K562 (cell line): Measurements from ENCODE around the gene SALL2. TPM values are rescaled to one million over a fixed set of nuclear protein-coding genes. Genes with fewer than 3 reads are reported as not detected.
A peak's percentile ranks its signal among the peaks of the same experiment; 100 is the strongest.

Source experiments
- BCL6 ChIP-seq: fragments of 250-450 bp; sonication (Bioruptor Pico); IDR thresholded peaks from 2 replicates; pipeline ENCODE4 v1.4.0; 2020
- BCOR ChIP-seq: fragments of 450-650 bp; IDR thresholded peaks from 2 replicates; pipeline ENCODE4 v1.6.1; 2016
- BRD4 ChIP-seq: fragments of 200-600 bp; sonication (generic); IDR thresholded peaks from 2 replicates; pipeline ENCODE4 v1.6.1; 2017; ENCODE audit warnings: inconsistent platforms
- CBX8 ChIP-seq: fragments of 200-600 bp; sonication (generic); IDR thresholded peaks from 2 replicates; pipeline ENCODE4 v1.6.1; 2012; ENCODE audit warnings: borderline replicate concordance, mixed run types, low read depth, mild to moderate bottlenecking, moderate library complexity, mixed read lengths, low read length, control low read depth, inconsistent platforms; ENCODE audit not compliant: poor library complexity, severe bottlenecking; ENCODE audit errors: extremely low read depth
- CCNT2 ChIP-seq: IDR thresholded peaks from 2 replicates; pipeline ENCODE4 v1.6.1; 2011; ENCODE audit warnings: borderline replicate concordance, low read depth, mild to moderate bottlenecking, moderate library complexity, mixed read lengths, low read length; ENCODE audit not compliant: insufficient read length; ENCODE audit errors: extremely low read depth
- CHD1 ChIP-seq: fragments of 200-600 bp; sonication (generic); IDR thresholded peaks from one replicate; pipeline ENCODE4 v1.6.1; 2012; ENCODE audit warnings: mild to moderate bottlenecking, moderate library complexity, low read length, inconsistent platforms
- GTF2E2 ChIP-seq: fragments of 200-800 bp; sonication (Bioruptor generic); IDR thresholded peaks from 2 replicates; pipeline ENCODE4 v1.6.1; 2016; ENCODE audit warnings: missing genetic modification characterization, missing compliant biosample characterization
- HNRNPH1 ChIP-seq: fragments of 200-400 bp; formaldehyde crosslinking; optimal IDR thresholded peaks from 2 replicates; pipeline ENCODE3; 2017; ENCODE audit warnings: low read depth, mild to moderate bottlenecking, low read length, moderate library complexity
- LCOR ChIP-seq: sonication (generic); formaldehyde crosslinking; IDR thresholded peaks from 2 replicates; pipeline ENCODE4 v1.8.0; 2022; ENCODE audit warnings: mild to moderate bottlenecking, missing genetic modification reagents
- MYC ChIP-seq, 2 experiments: fragments of 250-450 bp in 1 of 2; sonication (Bioruptor Pico) in 1 of 2; IDR thresholded peaks; 2 replicates each; pipeline versions ENCODE4 v1.5.1 to v1.6.1; 2012 to 2021; ENCODE audit warnings: low read depth in 2 of 2, borderline replicate concordance in 1 of 2, improper control_type of control experiment in 1 of 2, low read length in 1 of 2, mild to moderate bottlenecking in 1 of 2, moderate library complexity in 1 of 2
- NFATC3 ChIP-seq: fragments of 450-650 bp; IDR thresholded peaks from 2 replicates; pipeline ENCODE4 v1.6.1; 2017; ENCODE audit warnings: mild to moderate bottlenecking
- SMARCA4 ChIP-seq: fragments of 450-650 bp; IDR thresholded peaks from 2 replicates; pipeline ENCODE4 v1.6.1; 2016
- ZFPM2 ChIP-seq: fragments of 250-450 bp; sonication (Bioruptor Pico); IDR thresholded peaks from 2 replicates; pipeline ENCODE4 v1.5.1; 2022; ENCODE audit warnings: mild to moderate bottlenecking
- ZNF23 ChIP-seq: fragments of 250-450 bp; sonication (Bioruptor Pico); IDR thresholded peaks from 2 replicates; pipeline ENCODE4 v1.4.0; 2020; ENCODE audit warnings: mild to moderate bottlenecking
- polyA plus RNA-seq, 8 experiments: library from polyadenylated mRNA; depleted of rRNA in 4 of 8; stranded (reverse) in 5 of 8; unstranded in 3 of 8; fragments of >200 nt; fragmentation: Nextera tagmentation in 2 of 8; fragmentation: Illumina TruSeq in 1 of 8; extraction: Ambion mirVana in 2 of 8; extraction: Trizol in 1 of 8; gene quantifications; 2 replicates each; pipeline versions ENCODE4 v1.2.1 to v1.2.3, GENCODE V29; 2011 to 2014; ENCODE audit warnings: inconsistent platforms in 1 of 8, missing spikeins in 1 of 8
- total RNA-seq, 7 experiments: library from RNA; depleted of rRNA in 6 of 7; stranded (reverse); fragments of >200 nt in 6 of 7; fragmentation: Illumina TruSeq in 2 of 7; extraction: Trizol in 2 of 7; gene quantifications; 2 replicates each; pipeline versions ENCODE4 v1.2.1 to v1.2.3, GENCODE V29; 2011 to 2021; ENCODE audit warnings: low replicate concordance in 1 of 7
- TF ChIP-seq, protein P1 (sequence below), 3 experiments: fragments of 200-800 bp in 1 of 3; fragments of 250-450 bp in 1 of 3; fragments of 450-650 bp in 1 of 3; sonication (Bioruptor Pico) in 1 of 3; sonication (Bioruptor generic) in 1 of 3; formaldehyde crosslinking in 1 of 3; IDR thresholded peaks; 2 replicates each; pipeline versions ENCODE4 v1.6.1 to v1.8.0; 2016 to 2022; ENCODE audit warnings: mild to moderate bottlenecking in 2 of 3, missing genetic modification characterization in 2 of 3, missing compliant biosample characterization in 1 of 3, moderate library complexity in 1 of 3
- TF ChIP-seq, protein P2 (sequence below): sonication (generic); formaldehyde crosslinking; IDR thresholded peaks from 2 replicates; pipeline ENCODE4 v1.9.0; 2022; ENCODE audit warnings: mild to moderate bottlenecking, missing genetic modification reagents
- TF ChIP-seq, protein P3 (sequence below): fragments of 450-650 bp; IDR thresholded peaks from 2 replicates; pipeline ENCODE4 v1.6.1; 2016; ENCODE audit warnings: borderline replicate concordance
- TF ChIP-seq, protein P4 (sequence below): fragments of 250-450 bp; sonication (Bioruptor Pico); IDR thresholded peaks from 2 replicates; pipeline ENCODE4 v1.5.0; 2020; ENCODE audit warnings: mild to moderate bottlenecking, borderline replicate concordance

Gene SALL2
- total and polyA plus RNA-seq, 9 of the 15 experiments (the other 6 are each of a cell fraction or from before 2014, with no cell fraction given), result 6.6 to 30.4 (median 12.9) TPM

DNA sequence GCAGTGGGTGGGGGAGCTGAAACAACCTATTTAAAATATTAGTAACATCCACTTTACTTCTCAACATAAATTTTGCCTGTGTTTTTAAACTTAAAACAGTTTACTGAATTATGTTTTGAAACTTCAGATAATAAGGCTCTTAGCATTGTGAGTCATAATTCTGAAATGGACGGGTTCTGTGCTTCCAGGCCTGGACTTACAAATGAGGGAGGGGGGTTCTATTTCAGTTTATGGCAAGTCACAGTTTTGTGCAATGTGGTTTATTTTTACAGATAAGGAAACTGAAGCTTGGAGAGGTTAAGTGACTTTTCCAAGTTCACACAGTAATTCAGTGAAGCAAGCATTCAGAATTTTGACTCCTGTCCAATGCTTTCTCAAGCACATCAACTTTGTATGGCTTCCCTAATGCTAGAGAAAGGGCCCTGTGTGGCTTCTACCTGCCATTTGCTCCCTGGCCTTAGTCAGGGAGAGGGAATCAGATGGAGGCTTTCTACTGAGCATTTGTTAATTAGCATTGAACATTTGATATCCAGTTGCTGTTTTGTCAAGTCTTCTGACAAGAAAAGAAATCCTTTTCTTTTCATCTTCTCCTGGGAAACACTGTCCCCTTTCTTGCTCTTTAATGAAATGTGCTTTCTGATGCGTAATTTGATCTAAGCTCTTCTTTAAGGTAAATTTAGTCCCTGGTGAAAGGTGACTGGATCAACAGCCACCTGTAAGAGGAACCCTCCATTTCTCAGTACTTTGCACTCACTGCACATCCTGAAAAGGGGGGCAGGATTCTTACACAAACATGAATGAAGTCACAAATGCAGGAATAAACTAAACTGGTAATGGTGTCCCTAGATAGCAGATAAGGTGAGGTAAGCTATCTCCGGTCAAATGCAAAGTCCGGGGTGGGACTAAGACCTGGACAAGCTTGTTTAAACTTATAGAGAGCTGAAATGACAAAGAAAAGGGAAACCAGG is 2.5 kb upstream of the SALL2 start (continued):
- peak; percentile 46; the same call in 1 of the 2 replicates for TF ChIP-seq BCOR
- TF ChIP-seq, protein P1, sequence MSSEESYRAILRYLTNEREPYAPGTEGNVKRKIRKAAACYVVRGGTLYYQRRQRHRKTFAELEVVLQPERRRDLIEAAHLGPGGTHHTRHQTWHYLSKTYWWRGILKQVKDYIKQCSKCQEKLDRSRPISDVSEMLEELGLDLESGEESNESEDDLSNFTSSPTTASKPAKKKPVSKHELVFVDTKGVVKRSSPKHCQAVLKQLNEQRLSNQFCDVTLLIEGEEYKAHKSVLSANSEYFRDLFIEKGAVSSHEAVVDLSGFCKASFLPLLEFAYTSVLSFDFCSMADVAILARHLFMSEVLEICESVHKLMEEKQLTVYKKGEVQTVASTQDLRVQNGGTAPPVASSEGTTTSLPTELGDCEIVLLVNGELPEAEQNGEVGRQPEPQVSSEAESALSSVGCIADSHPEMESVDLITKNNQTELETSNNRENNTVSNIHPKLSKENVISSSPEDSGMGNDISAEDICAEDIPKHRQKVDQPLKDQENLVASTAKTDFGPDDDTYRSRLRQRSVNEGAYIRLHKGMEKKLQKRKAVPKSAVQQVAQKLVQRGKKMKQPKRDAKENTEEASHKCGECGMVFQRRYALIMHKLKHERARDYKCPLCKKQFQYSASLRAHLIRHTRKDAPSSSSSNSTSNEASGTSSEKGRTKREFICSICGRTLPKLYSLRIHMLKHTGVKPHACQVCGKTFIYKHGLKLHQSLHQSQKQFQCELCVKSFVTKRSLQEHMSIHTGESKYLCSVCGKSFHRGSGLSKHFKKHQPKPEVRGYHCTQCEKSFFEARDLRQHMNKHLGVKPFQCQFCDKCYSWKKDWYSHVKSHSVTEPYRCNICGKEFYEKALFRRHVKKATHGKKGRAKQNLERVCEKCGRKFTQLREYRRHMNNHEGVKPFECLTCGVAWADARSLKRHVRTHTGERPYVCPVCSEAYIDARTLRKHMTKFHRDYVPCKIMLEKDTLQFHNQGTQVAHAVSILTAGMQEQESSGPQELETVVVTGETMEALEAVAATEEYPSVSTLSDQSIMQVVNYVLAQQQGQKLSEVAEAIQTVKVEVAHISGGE (CRISPR knock-in tag; IDR thresholded peaks at IDR 0.05), result peak in 1 of 3 experiments; percentile 16; a peak in 1 of 6 replicates
- no peak for TF ChIP-seq NFATC3
- no peak for TF ChIP-seq GTF2E2 (tag)
- TF ChIP-seq BCL6 (CRISPR knock-in tag), result no peak
- TF ChIP-seq BRD4, result no peak
- TF ChIP-seq CCNT2, result no peak
- no peak for TF ChIP-seq CHD1
- TF ChIP-seq CBX8, result no peak
- TF ChIP-seq HNRNPH1, result no peak
- no peak for TF ChIP-seq ZFPM2 (CRISPR knock-in tag)
- TF ChIP-seq LCOR (CRISPR knock-in tag), result no peak
- TF ChIP-seq, protein P2, sequence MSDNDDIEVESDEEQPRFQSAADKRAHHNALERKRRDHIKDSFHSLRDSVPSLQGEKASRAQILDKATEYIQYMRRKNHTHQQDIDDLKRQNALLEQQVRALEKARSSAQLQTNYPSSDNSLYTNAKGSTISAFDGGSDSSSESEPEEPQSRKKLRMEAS (CRISPR knock-in tag), result no peak
- no peak for TF ChIP-seq ZNF23
- TF ChIP-seq, protein P3, sequence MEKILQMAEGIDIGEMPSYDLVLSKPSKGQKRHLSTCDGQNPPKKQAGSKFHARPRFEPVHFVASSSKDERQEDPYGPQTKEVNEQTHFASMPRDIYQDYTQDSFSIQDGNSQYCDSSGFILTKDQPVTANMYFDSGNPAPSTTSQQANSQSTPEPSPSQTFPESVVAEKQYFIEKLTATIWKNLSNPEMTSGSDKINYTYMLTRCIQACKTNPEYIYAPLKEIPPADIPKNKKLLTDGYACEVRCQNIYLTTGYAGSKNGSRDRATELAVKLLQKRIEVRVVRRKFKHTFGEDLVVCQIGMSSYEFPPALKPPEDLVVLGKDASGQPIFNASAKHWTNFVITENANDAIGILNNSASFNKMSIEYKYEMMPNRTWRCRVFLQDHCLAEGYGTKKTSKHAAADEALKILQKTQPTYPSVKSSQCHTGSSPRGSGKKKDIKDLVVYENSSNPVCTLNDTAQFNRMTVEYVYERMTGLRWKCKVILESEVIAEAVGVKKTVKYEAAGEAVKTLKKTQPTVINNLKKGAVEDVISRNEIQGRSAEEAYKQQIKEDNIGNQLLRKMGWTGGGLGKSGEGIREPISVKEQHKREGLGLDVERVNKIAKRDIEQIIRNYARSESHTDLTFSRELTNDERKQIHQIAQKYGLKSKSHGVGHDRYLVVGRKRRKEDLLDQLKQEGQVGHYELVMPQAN, result no peak
- 0 out of 2 replicates have a peak, but pooled peaks have one; percentile 17 for TF ChIP-seq MYC (IDR thresholded peaks at IDR 0.05; ENCODE audit: low read depth, low read length)
- TF ChIP-seq MYC (CRISPR knock-in tag; IDR thresholded peaks at IDR 0.05; ENCODE audit: borderline replicate concordance, low read depth), result no peak
- TF ChIP-seq SMARCA4, result peak; percentile 42; the same call in 1 of the 2 replicates
- TF ChIP-seq, protein P4, sequence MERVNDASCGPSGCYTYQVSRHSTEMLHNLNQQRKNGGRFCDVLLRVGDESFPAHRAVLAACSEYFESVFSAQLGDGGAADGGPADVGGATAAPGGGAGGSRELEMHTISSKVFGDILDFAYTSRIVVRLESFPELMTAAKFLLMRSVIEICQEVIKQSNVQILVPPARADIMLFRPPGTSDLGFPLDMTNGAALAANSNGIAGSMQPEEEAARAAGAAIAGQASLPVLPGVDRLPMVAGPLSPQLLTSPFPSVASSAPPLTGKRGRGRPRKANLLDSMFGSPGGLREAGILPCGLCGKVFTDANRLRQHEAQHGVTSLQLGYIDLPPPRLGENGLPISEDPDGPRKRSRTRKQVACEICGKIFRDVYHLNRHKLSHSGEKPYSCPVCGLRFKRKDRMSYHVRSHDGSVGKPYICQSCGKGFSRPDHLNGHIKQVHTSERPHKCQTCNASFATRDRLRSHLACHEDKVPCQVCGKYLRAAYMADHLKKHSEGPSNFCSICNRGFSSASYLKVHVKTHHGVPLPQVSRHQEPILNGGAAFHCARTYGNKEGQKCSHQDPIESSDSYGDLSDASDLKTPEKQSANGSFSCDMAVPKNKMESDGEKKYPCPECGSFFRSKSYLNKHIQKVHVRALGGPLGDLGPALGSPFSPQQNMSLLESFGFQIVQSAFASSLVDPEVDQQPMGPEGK (CRISPR knock-in tag), result no peak
